GM18861 (cell line): ENCODE data around the gene TOM1L2.

Source experiments
- ATAC-seq: cut with Tn5 transposase; IDR thresholded peaks from one replicate; pipeline ENCODE4 v1.9.1; 2021; ENCODE audit not compliant: unreplicated experiment

The TOM1L2 gene

GRCh38 chr17:17972126-17972951, at the start of gene TOM1L2, which contains the start of gene DRC3:
Gene TOM1L2 (minus strand): TSS chr17:17972400. CDS start chr17:17972313, 87 bp downstream.
Gene DRC3 (plus strand): TSS chr17:17972862. CDS start chr17:17977599, 4,737 bp downstream.
- peak; percentile 84 for ATAC-seq

GRCh38 chr17:18021372-18021771, 49.2 kb upstream of the TOM1L2 start:
- ATAC-seq, result no peak

DNA sequence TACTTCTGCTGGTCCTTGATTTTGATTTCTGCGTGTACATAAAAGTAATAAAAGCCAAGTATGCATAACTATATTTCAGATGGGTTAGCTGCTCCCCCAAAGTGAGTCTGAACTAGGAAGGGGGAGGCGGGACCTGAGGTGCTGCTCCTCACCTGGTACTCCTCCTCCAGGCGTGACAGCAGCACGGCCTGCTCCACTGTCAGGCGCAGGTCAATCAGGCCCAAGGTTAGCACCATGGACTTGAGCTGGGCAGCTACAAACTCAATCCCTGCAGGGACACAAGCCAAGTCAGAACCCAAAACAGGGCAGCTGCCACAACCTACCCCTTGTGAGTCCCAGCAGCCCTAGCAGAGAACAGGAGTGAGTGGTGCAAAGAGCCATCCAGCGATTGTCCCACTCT, 48.8 kb upstream of the TOM1L2 start:
- no peak for ATAC-seq

- ATAC-seq, result no peak
These were observed 47.6 kb upstream of the TOM1L2 start for GRCh38 chr17:18019838-18020154.

DNA sequence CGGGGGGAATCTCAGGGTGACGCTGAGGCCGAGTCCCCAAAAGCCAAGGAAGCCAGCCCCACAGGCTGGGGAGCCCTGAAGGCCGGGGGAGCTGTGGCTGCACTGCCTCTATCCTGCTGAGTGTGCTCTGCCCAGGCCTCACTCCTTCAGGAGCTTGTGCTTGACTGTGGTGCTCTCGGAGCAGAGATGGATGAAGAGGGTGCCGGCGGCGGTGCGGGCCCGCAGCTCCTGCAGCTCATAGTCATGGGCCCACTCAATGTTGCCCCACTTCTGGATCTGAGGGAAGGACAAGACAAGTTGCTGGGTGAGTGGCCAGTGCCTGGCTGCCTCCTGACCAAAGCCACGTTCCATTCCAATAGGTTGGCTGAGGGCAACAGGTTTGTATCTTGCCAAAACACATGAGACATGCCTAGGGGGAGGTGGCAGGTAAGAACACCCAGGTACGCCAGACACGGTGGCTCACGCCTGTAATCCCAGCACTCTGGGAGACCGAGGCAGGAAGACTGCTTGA, 46.3 kb upstream of the TOM1L2 start:
- no peak for ATAC-seq

- no peak for ATAC-seq
These were observed 45.8 kb upstream of the TOM1L2 start for GRCh38 chr17:18017958-18018357.

DNA sequence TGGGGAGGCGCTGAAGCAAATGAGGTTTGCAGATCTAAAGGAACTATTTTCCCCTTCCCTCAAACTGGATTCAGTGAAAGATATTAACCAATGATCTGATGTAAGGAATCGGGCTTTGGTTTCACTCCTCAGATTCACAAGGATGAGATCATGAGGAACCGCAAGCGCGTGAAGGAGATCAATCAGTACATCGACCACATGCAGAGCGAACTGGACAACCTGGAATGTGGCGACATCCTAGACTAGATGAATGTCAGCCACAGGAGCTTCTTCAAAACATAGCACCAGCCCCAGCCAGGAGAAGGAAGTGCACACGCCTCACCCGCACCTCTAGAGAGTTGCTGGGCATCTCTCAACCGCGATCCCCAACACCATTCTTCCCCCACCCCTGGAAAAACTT, 44.2 kb upstream of the TOM1L2 start:
- ATAC-seq, result no peak

- ATAC-seq, result no peak
These were observed 43.4 kb upstream of the TOM1L2 start for GRCh38 chr17:18015593-18015992.

- ATAC-seq, result no peak
These were observed 41.8 kb upstream of the TOM1L2 start for GRCh38 chr17:18014006-18014405.

DNA sequence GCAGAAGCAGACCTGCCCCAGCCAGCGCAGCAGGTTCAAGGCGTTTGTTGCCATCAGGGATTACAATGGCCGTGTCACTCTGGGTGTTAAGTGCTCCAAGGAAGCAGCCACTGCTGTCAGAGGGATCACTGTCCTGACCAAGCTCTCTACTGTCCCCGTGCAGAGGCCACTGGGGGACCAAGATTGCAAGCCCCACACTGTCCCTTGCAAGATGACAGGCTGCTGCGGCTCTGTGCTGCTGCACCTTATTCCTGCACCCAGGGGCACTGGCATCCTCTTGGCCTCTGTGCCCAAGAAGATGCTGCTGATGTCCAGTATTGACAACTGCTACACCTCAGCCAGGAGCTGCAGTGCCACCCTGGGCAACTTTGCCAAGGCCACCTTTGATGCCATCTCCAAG, 39.1 kb upstream of the TOM1L2 start:
- no peak for ATAC-seq

- ATAC-seq, result no peak
These were observed 37.6 kb upstream of the TOM1L2 start for GRCh38 chr17:18009609-18010420.

GRCh38 chr17:18008496-18009268, 36.5 kb upstream of the TOM1L2 start:
- ATAC-seq, result no peak

- no peak for ATAC-seq
These were observed 34.5 kb upstream of the TOM1L2 start for GRCh38 chr17:18006495-18007239.

DNA sequence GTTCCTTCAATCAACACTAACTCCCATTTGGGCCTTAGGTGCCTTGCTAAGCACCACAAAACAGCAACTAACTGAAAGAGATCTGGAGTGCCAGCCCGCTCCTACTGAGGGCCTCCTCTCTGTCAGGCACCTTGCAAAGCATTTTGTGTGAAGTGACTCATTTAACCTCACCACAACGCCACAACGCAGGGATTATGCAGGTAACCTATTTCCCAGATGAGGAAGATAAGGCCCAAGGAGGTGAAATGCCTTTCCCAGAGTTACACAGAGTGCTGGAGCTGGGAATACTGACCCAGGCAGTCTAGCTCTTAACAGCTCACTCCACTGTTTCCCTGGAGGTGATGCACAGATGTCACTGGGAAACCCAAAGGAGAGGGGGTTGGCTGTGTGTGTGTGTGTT, 33.3 kb upstream of the TOM1L2 start:
- no peak for ATAC-seq

- ATAC-seq, result no peak
These were observed 32.7 kb upstream of the TOM1L2 start for GRCh38 chr17:18004884-18005305.

DNA sequence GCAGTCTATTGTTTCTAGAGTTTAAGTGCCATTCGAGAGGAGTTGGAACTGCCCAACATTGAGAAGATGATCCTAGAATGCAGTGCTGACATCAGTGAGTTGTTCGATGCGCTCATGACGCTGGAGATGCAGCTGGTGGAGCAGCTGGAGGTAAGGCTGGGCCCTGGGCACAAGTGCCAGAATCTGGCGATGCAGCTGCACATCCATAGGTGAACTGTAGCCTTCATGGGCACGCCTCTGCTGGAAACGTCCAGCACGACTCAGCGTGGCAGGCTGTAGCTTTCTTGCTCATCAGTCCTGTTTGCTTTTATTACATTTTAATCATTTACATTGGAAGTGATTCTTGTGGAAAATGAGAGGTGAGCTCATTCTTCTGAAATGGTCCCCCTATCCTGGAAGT, 32.1 kb upstream of the TOM1L2 start:
- no peak for ATAC-seq

DNA sequence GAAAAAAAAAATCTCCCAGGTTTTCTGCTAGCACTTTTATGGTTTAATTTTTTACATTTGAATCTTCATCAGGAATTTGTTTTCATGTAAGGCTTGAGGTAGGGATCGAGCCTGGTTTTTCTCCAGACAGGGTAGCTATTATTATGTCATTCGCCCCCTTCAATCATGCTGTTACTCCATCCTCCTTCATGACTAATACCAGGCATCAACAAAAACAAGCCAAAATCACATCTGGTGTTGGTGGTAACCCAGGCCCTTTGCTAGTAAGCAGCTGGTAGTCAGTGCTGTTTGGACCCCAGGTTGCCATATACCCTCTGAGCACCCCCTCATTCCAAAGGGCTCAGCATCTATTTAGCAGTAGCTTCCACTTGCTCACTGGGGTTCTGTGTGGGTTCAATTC, 30.0 kb upstream of the TOM1L2 start:
- no peak for ATAC-seq

DNA sequence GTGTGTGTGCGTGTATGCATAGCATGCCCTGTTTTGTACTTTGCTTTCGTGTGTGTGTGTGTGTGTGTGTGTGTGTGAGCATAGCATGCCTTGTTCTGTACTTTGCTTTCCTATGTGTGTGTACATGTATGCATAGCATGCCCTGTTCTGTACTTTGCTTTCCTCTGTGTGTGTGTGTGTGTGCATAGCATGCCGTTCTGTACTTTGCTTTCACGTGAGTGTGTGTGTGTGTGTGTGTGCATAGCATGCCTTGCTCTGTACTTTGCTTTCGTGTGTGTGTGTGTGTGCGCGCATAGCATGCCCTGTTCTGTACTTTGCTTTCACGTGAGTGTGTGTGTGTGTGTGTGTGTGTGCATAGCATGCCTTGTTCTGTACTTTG, 27.8 kb upstream of the TOM1L2 start:
- no peak for ATAC-seq

DNA sequence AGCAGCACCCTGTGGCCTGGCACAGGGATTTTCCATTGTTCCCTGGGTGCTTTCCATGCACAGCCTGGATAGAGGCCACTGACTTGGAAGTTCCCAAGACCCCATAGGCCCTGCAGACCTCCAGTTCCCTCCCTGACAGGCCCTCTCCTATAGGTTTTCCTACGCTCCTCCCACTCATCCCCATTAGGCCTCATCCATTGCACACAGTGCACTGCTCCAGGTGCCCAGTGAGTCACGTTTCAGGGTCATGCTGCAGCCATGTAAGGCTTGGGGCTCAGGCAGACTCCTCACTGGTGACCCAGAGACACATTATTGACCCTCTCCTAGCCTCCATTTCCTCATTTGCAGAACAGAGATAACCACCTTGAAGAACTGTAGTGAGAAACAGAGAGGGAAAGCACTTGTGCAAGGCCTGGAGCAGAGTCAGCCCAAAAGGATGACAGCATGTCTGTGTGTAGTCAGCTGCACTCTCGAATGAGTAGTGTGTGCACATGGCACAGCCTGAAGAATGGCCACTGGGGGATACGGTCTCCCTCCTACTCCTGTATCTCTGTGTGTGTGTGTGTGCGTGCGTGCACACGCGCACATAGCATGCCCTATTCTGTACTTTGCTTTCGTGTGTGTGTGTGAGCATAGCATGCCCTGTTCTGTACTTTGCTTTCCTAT, 27.3 kb upstream of the TOM1L2 start:
- no peak for ATAC-seq

- no peak for ATAC-seq
These were observed 26.7 kb upstream of the TOM1L2 start for GRCh38 chr17:17998934-17999333.
